EL (cell line): ENCODE data around the gene PLN.

ENCODE experiments used
- DNase-seq: peaks from one replicate; pipeline ENCODE4 v3.0.0-alpha.2; 2016

PLN gene

DNA sequence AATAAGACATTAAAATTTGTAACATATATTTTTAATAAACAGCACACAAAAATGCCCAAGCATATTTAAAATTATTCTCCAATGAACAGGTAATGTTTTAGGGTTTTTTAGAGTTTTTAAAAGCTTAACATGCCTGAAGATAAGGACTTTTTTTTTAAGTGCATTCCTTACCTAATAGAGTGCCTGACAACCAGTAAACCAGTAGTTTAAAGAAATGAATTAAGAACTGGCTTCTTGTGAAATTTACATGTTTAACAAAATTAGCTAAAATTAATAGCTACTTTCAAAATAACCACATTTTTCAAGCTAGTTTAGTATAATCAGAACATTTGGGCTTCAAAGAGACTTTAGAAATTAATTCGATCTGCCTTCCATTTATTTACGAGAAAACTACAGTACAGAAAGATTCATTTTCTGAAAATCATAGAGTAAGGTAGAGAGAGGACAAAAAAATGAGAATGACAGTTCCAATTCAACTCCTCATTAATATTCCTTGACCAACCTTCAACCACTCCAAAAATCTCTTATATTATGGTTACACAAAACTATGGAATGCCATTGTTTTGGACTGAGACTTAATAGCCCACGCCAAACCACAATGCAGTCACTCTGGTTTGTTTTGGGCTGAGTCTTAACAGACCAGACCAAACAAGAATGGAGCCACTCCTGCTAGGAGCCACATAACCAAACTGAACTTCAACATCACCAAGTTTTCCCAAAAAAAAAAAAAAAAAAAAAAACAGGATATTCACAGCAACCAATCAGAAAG, 5.7 kb upstream of the PLN start:
- DNase-seq, result peak; percentile 70

DNA sequence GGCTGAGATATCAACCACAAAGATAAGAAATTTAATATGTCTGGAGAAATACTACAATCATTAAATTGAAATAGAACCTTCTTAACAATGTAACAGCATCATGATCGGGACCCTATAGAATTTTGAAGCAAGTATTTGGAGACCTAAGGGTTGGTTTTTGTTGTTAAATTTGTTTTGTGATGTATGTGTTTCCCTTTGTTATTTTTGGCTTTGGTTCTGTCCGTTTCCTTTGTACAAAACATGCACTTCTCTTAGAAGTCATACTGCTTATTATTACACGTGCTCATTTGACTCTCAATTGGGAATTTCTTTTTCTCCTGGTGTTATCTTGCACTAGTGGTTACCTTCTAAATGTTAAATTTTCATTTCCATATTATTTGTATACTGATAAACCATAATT, 4.0 kb upstream of the PLN start:
- DNase-seq, result no peak

DNA sequence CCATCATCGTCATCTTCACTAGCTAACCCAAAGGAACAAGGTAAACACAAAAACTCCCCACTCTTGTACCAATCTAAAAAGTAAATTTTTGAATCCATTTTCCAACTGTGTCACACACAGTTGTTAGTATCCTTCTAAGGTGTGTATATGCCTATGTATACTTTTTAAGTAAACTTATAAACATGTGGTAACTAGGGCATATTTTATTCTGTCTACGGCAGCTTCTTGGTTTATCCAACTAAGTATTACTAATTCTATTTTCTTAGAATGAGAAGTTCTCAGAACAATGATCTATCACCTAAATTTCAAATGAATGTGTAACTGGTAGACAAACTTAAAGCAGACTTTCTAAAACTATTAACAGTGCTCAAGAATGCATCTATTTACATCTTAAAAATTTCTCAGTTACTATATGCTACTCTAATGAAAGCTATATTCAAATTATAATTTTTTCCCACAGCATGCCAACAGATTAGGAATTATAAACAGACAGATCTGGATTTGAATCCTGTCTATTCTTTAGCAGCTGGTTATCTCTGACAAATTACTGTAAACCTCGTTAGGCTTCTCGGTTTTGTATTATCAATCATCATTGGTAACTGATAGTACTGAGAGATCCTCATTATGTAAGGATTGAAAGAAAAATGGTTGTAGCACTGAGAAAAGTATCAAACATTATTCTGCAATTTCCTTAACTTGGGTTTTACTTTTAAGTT, 1.8 kb upstream of the PLN start:
- no peak for DNase-seq

DNA sequence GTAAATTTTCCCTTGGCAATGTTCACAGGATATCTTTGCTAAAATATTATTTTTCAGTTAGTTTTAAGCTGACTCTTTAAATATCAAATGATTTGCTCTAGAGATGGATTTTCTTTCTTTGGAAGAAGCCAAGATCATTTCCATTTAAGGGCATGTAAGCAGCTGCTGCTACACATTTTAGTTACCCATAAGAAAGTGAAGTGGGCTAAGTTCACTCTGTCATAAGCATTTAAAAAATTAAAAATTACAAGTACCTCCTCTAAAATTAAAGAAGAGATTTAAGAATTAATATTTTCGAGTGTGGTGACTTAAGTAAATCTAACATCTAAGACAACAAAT, 1.2 kb upstream of the PLN start:
- DNase-seq, result no peak

DNA sequence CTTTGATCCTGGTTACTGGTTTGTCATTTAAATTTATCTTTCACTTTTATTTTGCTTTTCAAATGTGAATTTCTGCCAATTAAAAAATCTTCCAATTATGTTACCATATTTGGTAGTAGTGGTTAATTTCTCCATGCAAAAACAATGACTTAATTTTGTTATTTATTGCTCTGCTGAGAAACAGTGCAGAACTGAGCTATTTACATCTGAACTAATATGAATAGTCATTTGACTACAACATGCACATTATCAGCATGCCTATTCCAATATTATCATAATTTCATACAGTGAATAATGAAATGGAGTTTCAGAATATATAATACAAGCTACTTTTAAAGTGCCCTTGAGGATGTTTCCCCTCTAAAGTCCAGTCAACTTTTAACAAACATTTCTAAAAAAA, 517 bp downstream of the PLN start:
- no peak for DNase-seq

DNA sequence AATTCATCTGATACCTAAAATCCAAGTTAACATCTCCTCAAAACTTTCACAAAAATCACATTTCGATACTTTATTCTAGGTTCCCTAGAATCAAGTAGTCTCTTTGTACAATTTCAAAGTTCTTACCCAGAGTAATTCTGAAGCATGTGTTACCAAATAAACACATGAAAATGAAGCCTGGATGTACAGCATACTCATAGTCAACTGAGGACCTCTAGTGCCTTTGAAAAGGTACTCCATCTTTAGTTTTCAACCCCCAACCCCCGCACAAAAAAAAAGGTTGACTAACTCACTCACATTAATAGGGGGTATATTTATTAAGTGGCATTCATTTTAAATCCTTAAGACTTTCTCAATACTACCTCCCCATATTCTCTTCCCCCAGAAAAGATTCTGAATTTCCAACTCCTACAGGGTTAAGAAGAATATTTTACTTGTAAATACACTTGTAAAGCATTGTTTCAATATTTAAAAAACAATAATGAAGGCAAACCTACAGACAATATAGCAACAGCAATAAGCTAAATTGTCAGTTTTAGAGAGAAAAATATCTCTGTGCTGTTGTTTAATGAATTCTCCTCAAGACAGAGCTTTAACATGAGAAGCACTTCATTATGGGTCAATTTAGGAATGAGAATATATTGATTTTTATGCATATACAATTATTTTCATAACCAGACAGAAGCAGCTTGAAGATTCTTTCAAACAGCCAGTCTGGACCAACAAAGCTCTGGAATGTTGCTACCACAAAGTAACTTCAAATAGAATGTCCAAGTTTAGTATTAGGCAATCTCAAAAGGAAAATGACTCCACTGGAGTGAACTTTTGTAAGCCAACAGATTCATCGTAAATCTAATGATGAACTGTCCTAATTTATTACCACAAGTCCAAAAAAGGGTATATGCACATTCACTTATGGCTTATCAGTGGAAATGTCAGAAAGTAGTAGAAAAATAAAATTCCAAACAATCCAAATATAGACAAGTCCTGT, 3.3 kb downstream of the PLN start:
- DNase-seq, result peak; percentile 59

DNA sequence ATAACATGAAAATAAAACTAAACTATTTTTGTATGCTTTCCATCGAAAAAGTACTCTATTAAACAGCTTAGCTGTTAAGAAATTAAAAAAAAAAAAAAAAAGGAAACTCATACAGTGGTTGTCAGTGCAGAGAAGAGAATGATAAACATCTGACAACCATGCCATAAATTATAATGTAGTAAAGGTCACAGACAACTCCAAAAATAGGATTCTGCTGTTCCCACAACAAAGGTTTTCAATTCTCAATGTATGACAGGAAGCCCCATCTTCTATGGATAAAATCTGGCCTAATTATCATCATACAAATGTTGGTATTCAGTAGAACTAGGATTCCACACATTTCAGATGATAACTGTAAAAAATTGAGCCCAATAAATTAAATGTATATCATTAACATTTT, 5.0 kb downstream of the PLN start:
- no peak for DNase-seq

GRCh38 chr6:118554698-118555097, 6.6 kb downstream of the PLN start:
- DNase-seq, result no peak

DNA sequence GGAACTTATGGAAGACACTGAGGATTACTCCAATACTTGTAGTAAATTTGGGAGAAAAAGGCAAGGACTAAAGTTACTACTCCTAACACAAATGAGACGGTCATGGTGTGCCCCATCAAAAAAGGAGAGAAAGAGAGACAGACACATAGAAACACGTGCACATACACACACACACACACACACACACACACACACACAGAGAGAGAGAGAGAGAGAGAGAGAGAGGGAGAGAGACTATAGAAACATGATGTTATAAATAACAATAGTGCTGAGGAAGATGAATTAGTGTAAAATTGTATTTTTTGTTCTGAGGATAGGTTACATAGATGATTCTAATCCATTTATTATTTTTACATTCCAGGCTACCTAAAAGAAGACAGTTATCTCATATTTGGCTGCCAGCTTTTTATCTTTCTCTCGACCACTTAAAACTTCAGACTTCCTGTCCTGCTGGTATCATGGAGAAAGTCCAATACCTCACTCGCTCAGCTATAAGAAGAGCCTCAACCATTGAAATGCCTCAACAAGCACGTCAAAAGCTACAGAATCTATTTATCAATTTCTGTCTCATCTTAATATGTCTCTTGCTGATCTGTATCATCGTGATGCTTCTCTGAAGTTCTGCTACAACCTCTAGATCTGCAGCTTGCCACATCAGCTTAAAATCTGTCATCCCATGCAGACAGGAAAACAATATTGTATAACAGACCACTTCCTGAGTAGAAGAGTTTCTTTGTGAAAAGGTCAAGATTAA, 10.5 kb downstream of the PLN start:
- no peak for DNase-seq

DNA sequence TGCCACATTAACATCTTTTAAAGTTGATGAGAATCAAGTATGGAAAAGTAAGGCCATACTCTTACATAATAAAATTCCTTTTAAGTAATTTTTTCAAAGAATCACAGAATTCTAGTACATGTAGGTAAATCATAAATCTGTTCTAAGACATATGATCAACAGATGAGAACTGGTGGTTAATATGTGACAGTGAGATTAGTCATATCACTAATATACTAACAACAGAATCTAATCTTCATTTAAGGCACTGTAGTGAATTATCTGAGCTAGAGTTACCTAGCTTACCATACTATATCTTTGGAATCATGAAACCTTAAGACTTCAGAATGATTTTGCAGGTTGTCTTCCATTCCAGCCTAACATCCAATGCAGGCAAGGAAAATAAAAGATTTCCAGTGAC, 11.6 kb downstream of the PLN start:
- DNase-seq, result no peak

DNA sequence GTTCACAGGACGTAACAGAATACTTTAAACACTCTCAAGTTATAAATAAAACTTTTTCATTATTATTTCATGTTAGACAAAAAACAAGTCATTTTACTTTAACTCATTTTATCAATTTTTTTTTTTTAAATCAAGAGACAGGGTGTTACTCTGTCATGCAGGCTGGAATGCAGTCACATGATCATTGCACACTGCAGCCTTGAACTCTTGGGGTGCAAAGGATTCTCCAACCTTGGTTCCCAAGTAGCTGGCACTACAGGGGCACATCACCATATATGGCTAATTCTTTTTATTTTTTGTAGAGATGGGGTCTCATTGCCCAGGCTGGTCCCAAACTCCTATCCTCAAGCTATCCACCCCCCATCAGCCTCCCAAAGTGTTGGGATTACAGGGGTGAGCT, 14.2 kb downstream of the PLN start:
- no peak for DNase-seq

DNA sequence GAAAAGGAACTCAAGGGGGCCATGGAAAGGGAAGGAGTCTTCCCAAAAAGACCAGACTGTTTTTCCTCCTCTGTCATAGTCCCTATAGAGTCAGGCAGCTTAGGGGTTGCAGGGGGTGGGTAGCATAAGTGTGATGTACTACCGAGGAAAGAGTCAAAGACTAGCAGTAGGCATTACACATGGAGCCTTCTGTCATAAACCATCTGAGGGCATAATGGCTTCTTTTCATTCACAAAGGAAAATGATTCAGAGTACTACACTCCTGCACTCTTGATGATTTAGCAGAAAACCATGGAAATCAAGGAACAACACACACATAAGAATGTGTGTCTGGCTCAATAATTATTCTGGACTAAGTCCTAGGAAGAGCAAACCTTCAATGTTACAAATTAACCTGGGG, 14.9 kb downstream of the PLN start:
- DNase-seq, result no peak

- no peak for DNase-seq
Measured at GRCh38 chr6:118565311-118565960, 17.3 kb downstream of the PLN start.

DNA sequence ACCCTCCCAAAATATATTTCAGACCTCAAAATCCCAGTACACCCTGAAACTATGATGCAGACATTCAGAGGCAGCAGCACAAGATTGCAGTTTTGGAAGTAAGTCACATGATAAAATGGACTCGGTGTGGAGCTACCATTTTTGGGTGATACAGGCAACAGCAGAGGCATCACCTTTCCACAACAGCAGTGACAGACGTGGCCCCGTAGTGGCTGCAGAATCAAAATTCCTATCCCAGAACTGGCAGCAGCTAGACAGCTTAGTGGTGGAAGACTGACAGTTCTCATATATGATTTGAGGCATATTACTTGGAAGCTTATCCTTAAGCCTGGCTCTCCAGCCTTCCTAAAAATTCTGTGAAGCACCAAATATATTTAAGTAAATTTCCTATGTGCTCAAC, 19.9 kb downstream of the PLN start:
- no peak for DNase-seq

GRCh38 chr6:118569498-118569897, 21.4 kb downstream of the PLN start:
- no peak for DNase-seq

DNA sequence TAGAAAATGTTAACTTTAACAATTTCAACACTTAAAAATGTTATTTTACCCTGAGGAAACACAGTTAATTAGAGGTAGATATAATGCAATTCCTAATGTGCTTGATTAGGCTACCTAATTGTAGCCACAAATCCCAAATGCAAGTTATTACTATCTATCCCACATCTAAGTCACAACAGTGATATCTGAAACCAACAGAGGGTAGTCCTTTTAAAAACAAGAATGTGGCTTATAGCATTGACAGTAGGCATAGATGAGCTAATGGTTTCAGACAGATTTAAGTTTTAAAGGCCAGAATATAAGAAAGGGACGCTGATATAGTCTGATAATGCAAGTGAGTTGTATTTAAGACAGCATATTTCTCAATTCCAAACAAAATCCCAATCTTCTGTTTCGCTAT, 23.0 kb downstream of the PLN start:
- DNase-seq, result no peak

GRCh38 chr6:118574051-118574865, 26.2 kb downstream of the PLN start:
- no peak for DNase-seq

DNA sequence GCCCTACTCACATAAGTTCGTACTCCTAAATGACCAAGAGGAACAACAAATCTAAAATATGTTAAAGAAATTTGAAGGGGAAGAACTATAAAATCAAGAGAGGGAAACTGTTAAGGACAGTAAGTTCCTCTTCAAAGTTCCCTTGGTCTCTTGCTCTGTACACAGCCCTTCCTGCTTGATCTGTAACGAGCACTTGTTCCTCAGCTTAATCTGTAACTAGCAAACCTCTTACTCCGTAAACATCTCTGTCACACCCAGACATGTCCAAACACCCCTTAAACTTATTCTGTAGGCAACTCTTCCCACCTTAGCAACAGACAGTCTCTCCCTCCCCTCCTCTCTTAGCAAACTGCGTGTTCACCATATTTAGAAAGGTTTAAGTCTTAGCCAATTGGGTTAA, 29.9 kb downstream of the PLN start:
- DNase-seq, result no peak

DNA sequence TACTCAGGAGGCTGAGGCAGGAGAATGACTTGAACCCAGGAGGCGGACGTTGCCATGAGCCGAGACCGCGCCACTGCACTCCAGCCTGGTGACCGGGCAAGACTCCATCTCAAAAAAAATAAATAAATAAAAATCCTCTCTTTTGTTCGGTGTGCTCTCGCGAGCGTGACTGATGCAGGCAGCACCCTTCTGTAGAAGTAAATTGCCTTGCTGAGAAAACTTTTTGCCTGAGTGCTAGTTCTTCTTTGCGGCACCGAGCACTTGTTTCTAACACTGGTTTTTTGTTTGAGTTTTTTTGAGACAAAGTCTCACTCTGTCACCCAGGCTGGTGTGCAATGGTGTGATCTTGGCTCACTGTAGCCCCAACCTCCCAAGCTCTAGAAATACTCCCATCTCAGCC, 30.5 kb downstream of the PLN start:
- DNase-seq, result no peak

DNA sequence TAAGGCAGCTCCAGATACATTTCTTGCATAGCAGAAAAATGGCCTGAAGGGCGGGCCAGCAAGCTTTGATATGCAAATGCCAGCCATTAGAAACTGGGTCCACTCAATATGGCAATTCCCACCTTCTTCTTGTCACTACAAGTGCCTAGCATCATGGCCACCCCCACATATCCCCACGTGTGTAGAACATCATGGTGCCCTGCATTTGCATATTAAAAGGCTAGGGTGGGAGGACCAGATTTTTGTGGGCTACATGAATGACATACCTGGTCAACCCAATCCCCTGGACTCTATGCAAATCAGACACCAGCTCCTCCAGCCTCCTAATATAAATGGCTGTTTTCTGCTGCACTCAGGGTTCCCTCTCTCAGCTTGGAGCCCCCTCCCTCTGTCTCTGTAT, 31.7 kb downstream of the PLN start:
- DNase-seq, result no peak
